GM12873 (cell line): ENCODE data around the gene WSCD2.

Experiments used
- CTCF ChIP-seq: IDR thresholded peaks from 2 replicates; pipeline ENCODE4 v1.5.1; 2012; ENCODE audit warnings: low read depth, mild to moderate bottlenecking, moderate library complexity, low read length, control low read depth; ENCODE audit not compliant: insufficient read depth; ENCODE audit errors: missing control alignments

Gene WSCD2

GRCh38 chr12:108129017-108129812, at the start of gene WSCD2:
Gene WSCD2 (plus strand): TSS chr12:108129288. CDS start chr12:108195833, 66,545 bp downstream.
- no peak for TF ChIP-seq CTCF

- TF ChIP-seq CTCF: no peak
Measured at GRCh38 chr12:108079721-108080120, 49.4 kb upstream of the WSCD2 start.

GRCh38 chr12:108080363-108080762, 48.7 kb upstream of the WSCD2 start:
- no peak for TF ChIP-seq CTCF

DNA sequence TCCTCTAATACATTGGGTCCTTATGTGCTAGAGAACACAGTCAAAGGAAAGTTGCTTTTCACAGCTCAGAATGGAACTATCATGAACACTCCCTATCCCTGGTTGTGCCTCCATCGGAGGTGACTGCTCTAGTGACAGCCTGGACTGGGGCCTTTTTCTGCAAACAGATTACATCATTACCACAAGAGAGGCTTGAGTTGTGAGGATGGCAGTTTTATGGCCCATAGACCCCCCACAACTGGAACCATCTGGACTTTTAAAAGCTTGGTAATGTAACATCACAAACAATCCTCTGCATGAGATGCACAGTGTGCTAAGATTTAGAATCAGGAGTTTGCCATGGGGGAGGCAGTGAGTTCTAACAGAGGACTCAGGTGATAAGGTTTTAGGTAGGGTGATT, 46.6 kb upstream of the WSCD2 start:
- TF ChIP-seq CTCF: no peak

DNA sequence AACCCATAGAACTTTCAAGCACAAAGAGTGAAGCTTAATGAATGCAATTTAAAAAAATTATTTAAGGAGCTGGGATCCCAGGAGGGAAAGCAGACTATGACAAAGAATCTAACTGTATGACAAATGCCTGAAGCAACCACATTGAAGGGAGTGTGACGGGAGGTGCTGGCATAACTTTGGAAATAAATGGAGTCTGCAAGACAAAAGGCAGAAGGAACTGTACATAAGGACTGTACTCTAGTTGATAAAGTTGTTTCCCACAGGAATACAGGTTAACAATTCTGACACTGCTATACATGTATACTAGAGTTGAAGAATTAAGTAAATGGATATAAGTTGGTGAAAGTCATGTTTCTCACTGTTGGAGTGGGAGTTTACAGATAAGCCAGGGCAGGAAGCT, 41.2 kb upstream of the WSCD2 start:
- no peak for TF ChIP-seq CTCF

DNA sequence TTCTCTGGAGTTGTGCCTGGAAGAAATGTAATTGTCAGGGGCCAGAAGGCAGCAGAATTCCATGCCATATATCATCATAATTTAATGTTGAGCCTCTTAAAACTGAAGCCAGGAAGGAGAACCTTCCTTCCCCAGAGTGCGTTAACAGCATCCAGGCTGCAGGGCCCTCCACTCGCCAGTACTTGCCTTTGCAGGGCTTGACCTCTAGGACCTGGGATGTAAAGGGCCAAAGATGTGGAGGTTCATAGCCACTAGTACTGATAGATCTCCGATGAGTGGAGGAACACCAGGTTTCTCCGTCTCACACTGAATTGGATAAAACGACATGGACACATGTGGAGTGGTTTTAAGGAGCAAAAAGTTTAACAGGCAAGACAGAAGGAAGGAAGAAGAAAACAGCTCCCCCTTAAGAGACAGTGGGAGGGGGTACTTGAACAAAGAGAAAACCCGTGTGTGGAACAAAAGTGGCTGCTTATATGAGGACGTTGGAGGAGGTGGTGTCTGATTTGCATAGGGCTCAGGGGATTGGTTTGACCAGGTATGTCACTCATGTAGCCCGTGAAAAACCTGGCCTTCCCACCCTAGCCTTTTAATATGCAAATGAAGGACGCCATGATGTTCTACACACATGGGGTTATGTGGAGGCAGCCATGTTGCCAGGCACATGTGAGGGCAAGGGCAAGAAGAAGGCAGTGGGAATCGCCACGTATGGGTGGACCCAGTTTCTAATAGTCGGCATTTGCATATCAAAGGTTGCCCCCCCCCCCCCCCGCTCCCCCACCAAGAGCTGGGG, 38.8 kb upstream of the WSCD2 start:
- TF ChIP-seq CTCF: no peak

DNA sequence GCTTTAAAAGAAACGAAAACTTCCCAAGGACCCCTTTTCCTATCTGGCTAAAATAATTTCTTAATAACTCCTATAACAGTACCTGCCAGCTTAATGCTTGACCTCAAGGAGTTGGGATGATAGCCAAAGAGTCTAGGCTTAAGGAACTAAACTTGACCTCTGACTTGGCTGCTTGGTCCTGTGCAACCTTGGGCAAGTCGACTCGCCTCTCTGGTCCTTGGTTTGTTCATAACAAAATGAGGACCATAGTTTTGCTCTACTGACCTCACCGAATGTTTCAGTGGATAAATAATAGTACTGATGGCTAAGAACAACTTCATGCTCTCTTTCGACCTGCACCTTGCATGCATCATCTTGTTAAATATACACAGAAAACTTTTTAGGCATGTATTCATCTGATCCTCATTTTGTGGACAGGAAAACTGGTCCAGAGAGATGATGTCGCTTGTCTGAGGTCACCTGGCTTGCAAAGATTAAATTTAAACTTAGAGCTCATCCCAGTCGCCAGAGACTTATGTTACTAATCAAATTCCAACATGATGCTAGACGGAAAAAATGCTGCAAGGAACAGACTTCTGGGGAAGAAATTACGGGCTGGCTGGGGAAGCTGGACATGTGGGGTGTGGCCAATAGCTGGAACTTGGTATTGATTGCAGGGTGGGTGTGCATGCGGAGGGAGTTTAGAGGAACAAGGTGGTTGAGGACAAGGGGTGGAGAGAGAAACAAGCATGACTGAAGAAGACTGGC, 38.0 kb upstream of the WSCD2 start:
- TF ChIP-seq CTCF: no peak
